Activated naive CD8-positive, alpha-beta T cell treated with anti-CD3 and anti-CD28 coated beads for 36 hours (primary cell): ENCODE results near the gene CAPN8. TPM values are rescaled to one million over a fixed set of nuclear protein-coding genes. Genes with fewer than 3 reads are reported as not detected.

ENCODE experiments used
- DNase-seq: peaks from one replicate; pipeline ENCODE4 v3.0.0; 2021
- H3K27ac Mint-ChIP-seq: one replicate; pipeline ENCODE4 v1.8.0; 2022; ENCODE audit warnings: mild to moderate bottlenecking, moderate library complexity, mixed read lengths
- H3K27me3 Mint-ChIP-seq: one replicate; pipeline ENCODE4 v1.8.0; 2022; ENCODE audit warnings: mild to moderate bottlenecking, mixed read lengths
- H3K36me3 Mint-ChIP-seq: one replicate; pipeline ENCODE4 v1.8.0; 2021; ENCODE audit warnings: mild to moderate bottlenecking, mixed read lengths
- H3K4me1 Mint-ChIP-seq: one replicate; pipeline ENCODE4 v1.8.0; 2021; ENCODE audit warnings: mixed read lengths
- H3K4me3 Mint-ChIP-seq: one replicate; pipeline ENCODE4 v1.8.0; 2022; ENCODE audit warnings: mild to moderate bottlenecking, moderate library complexity, mixed read lengths
- H3K9me3 Mint-ChIP-seq: one replicate; pipeline ENCODE4 v1.8.0; 2022; ENCODE audit warnings: mixed read lengths
- total RNA-seq, 2 experiments: library from RNA; stranded (reverse); gene quantifications; one replicate each; pipeline ENCODE4 v1.2.3, GENCODE V29; 2021

The CAPN8 gene
- total RNA-seq, 2 experiments from 2014 or later = not detected

DNA sequence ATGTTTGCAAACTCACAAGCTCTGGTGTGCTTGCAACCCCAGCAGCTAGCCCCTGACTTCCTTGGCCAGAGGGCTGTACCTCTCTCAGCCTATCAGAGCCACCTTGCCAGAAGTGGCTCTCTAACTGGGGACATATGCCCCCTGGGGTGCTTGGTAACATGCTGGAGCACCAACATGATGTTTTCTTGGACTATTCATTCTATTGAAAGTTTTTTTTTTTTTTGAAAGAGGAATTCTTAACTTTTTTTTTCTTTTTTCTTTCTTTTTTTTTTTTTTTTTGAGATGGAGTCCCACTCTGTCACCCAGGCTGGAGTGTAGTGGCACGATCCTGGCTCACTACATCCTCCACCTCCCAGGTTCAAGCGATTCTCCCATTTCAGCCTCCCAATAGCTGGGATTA lies 14.7 kb upstream of the CAPN8 start:
- Mint-ChIP-seq H3K9me3 (peaks cover under 1% of the 10 kb centered on the region), H3K4me1 (no peaks in the 10 kb centered on the region), H3K36me3 (no peaks in the 10 kb centered on the region), H3K27me3 (peaks cover 7% of the 10 kb centered on the region), H3K27ac (no peak overlapping the region), H3K4me3 (no peak overlapping the region)
- no peak for DNase-seq

DNA sequence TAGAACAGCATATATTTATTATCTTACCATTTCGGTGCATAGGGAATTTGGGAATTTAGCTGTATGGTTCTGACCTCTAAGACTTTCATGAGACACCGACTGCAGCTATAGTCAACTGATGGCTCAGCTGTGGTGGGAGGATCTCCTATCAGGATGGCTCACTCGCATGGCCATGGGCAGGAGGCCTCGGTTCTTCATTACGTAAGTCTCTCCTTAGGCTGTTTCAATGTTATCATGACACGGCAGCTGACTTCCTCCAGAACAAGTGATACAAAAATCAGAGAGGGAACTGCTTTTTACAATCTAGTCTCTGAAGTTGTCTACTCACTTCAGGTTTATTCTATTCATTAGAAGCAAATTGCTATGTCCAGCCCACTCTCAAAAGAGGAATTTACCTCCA lies 13.3 kb upstream of the CAPN8 start:
- Mint-ChIP-seq H3K9me3 (peaks cover 8% of the 10 kb centered on the region), H3K4me3 (no peak overlapping the region), H3K27ac (no peak overlapping the region), H3K4me1 (no peaks in the 10 kb centered on the region), H3K27me3 (peaks cover 7% of the 10 kb centered on the region), H3K36me3 (no peaks in the 10 kb centered on the region)
- no peak for DNase-seq

DNA sequence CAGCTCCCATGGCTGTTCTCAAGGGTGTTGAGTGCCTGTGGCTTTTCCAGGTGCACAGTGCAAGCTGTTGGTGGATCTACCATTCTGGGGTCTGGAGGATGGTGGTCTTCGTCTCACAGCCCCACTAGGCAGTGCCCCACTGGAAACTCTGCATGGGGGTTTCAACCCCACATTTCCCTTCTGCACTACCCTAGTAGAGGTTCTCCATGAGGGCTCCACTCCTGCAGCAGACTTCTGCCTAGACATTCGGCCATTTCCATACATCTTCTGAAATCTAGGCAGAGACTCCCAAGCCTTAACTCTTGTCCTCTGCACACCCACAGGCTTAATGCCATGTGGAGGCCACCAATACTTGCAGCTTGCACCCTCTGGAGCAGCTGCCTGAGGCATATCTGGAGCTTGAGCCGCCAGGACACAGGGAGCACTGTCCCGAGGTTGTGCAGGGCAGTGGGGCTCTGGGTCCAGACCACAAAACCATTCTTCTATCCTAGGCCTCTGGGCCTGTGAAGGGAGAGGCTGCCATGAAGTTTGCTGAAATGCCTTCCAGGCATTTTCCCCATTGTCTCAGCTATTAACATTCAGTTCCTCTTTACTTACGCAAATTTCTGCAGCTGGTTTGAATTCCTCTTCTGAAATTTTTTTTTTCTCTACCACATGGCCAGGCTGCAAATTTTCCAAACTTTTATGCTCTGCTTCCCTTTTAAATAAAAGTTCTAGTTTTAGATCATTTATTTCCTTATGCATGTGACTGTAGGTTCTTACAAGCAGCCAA lies 8.8 kb upstream of the CAPN8 start:
- H3K27me3 Mint-ChIP-seq = no peaks in the 10 kb centered on the region
- DNase-seq = no peak
- H3K36me3 Mint-ChIP-seq = no peaks in the 10 kb centered on the region
- no peaks in the 10 kb centered on the region for H3K4me1 Mint-ChIP-seq
- no peak overlapping the region for H3K27ac Mint-ChIP-seq
- no peak overlapping the region for H3K4me3 Mint-ChIP-seq
- H3K9me3 Mint-ChIP-seq = peaks cover 8% of the 10 kb centered on the region

DNA sequence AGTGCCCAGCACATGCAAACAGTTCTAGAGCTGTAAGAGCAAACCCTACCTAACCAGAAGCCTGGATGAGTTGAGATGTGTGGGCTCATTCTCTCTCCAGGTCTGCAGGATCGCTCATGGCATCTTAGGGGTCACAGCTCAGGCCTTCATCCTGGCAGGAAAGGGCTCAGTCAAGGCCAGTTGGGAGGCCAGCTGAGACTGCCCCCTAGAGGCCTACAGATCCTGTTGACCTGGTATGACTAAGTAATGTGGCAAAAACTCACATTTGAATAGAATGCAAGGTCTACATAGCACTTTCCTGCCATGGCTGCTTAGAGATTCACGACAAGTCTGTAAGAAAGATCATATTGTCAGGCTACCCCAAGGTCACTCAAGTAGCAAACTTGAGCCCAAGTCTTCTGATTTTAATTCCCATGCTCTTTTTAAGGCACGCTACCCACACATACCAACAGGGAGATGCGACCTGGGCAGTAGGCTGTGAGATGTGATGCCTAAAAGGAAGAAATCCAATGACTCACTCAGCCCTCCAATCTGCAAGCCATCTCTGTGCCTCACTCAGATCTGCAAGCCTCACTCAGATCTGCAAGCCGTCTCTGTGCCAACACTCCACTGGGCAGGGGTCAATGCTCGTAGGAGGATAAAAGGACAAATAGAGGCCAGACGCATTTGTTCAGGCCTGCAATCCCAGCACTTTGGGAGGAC lies 5.1 kb upstream of the CAPN8 start:
- no peaks in the 10 kb centered on the region for H3K36me3 Mint-ChIP-seq
- no peak for DNase-seq
- no peak overlapping the region for H3K27ac Mint-ChIP-seq
- no peaks in the 10 kb centered on the region for H3K27me3 Mint-ChIP-seq
- H3K4me3 Mint-ChIP-seq = no peak overlapping the region
- no peaks in the 10 kb centered on the region for H3K4me1 Mint-ChIP-seq
- peaks cover 8% of the 10 kb centered on the region for H3K9me3 Mint-ChIP-seq

DNA sequence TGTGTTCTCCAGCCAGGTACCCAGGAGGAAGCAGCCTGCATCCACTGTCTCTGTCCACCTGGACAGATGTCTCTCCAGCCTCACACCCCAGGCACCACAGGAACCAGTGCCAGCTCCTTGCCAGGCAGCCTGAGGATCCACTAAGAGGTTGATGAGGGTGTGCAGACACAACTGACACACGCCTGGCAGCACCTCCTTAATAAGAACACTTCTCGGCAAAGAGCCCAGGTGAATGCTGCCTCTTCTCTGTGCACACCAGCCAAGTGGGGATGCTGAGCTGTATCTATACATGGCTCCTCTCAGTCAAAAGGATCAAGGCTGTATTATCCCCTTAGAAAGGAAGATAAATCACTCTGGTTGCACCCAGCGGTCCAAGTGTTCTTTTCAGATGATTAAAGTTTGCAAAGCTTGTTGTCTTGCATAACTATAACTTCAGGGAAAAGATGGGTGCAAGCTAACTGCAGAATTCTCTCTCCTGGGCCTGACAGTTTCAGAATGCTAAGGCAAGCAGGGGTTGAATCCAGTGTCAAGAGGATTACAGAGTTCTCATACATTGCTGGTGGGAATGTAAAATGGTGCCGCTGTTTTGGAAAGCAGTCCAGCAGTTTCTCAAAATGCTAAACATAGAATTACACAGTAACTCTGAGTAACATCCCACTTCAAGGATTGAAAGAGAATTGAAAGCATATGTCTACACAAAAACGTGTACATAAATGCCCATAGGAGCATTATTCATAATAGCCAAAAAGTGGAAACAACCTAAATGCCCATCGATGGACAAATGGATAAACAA lies 3.7 kb upstream of the CAPN8 start:
- Mint-ChIP-seq H3K27ac (no peak overlapping the region), H3K27me3 (no peaks in the 10 kb centered on the region), H3K36me3 (no peaks in the 10 kb centered on the region), H3K4me3 (no peak overlapping the region), H3K4me1 (no peaks in the 10 kb centered on the region), H3K9me3 (no peaks in the 10 kb centered on the region)
- no peak for DNase-seq

DNA sequence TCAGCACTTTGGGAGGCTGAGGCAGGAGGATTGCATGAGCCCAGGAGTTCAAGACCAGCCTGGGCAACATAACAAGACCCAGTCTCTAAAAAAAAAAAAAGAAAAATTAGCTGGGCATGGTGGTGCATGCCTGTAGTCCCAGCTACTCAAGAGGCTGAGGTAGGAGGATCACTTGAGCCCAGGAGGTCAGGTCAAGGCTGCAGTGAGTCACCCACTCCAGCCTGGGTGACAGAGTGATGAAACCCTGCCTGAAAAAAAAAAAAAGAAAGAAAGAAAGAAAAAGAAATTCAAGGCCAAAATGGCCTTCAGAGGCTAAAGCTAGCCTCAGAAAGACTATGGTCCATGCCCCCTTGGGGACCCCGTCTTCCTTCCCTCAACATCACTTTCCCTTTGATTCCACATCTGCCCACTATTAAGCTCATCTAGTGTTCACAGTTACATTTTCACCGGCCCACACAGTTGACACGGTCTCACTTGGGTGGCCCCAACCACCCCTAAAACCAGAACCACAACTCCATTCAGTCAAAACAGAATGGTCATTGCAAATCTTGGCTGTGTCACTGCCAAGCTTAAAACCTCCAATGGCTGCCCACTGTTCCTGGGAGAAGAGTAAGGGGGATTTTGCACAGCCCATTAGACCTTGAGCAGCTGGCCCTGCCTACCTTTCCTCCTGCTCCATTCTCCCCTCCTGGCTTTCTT lies 2.1 kb upstream of the CAPN8 start:
- Mint-ChIP-seq H3K4me1 (no peaks in the 10 kb centered on the region), H3K9me3 (no peaks in the 10 kb centered on the region), H3K36me3 (no peaks in the 10 kb centered on the region), H3K27ac (no peak overlapping the region), H3K4me3 (no peak overlapping the region), H3K27me3 (peaks cover 7% of the 10 kb centered on the region)
- DNase-seq = no peak

DNA sequence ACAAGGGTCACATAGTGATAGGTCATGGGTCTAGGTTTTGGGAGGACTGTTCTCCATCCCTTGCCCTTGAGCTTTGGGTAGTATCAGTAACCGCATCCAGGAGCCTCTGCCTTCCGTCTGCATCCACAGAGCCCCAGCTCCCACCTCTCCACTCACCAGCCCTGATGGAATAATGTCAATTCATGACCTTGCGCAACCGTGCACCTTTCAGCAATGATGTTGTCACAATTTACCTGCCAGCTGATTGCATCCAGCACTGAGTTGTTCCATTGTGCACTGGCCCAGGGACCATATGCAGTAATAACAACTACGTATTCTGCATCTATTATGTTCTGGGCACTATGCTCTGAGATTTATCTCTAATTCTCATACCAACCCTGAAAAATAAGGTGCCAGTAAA lies 1.4 kb downstream of the CAPN8 start:
- Mint-ChIP-seq H3K27ac (no peak overlapping the region), H3K4me1 (no peaks in the 10 kb centered on the region), H3K27me3 (peaks cover 18% of the 10 kb centered on the region)

DNA sequence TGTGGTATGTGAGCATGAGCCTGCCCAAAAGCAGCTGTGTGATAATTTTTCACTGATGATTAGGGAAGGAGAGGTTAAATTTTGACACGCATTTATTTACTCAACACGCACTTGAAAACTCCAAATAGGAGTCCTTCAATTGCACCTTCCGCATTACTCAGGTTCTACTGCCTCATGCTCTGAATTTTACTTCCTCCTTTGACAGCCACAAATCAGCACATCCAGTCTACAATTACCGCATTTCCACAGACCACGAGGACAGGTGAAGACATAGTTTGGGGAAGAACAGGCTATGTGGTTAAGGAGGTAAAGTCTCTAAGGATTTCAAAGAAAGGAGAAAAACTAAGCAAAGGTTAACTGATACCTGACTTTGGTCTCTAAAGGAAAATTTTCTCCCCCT lies 2.6 kb downstream of the CAPN8 start:
- Mint-ChIP-seq H3K9me3 (no peaks in the 10 kb centered on the region), H3K27me3 (peaks cover 18% of the 10 kb centered on the region)

More for the DNA sequence above, 1.4 kb downstream of the CAPN8 start:
- no peak for DNase-seq
- Mint-ChIP-seq H3K9me3 (no peaks in the 10 kb centered on the region), H3K4me3 (no peak overlapping the region), H3K36me3 (no peaks in the 10 kb centered on the region)

DNA sequence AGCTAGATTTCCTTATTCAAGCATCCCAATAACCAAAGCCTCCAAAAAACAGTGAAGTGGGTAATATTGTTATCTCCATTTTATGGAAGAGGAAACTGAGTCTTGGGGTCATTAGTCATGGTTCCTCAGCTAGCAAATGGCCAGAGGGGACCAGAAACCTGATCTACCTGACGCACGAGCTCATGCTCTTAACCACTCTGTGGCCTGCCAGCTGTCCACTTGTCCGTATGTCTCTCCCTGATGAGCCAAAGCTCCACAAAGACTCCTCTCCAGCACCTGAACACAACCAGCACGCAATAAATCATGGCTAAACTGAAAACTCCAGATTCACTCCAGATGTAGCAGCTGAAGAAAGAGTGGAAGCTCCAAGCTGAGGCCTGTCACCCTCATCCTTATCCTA lies 5.8 kb downstream of the CAPN8 start:
- Mint-ChIP-seq H3K9me3 (no peaks in the 10 kb centered on the region), H3K27me3 (peaks cover 18% of the 10 kb centered on the region), H3K27ac (no peak overlapping the region), H3K36me3 (no peaks in the 10 kb centered on the region), H3K4me3 (no peak overlapping the region), H3K4me1 (no peaks in the 10 kb centered on the region)
- no peak for DNase-seq

More for the DNA sequence above, 2.6 kb downstream of the CAPN8 start:
- Mint-ChIP-seq H3K4me3 (no peak overlapping the region), H3K4me1 (no peaks in the 10 kb centered on the region), H3K27ac (no peak overlapping the region), H3K36me3 (no peaks in the 10 kb centered on the region)
- no peak for DNase-seq

DNA sequence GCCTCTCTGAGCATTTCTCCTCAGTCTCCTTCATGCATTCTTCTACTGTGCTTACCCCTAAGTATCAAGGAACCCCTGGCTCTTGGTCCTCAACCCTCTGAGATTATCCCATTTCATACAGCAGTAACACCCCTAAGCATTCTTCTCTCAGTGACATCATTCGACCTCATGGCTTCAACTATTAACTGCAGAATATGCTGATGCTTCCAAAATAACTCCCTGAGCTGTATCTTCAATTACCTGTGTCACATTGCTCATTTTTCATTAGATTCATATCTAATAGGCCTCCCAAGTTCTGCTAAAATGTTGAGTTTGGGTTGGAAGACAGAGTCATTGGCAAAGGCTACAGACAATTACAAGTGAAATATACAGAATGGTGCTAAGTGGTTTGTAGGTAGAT lies 7.5 kb downstream of the CAPN8 start:
- H3K9me3 Mint-ChIP-seq = no peaks in the 10 kb centered on the region
- DNase-seq = no peak
- no peaks in the 10 kb centered on the region for H3K4me1 Mint-ChIP-seq
- H3K27ac Mint-ChIP-seq = no peak overlapping the region
- H3K4me3 Mint-ChIP-seq = no peak overlapping the region
- H3K36me3 Mint-ChIP-seq = no peaks in the 10 kb centered on the region
- H3K27me3 Mint-ChIP-seq = peaks cover 18% of the 10 kb centered on the region

DNA sequence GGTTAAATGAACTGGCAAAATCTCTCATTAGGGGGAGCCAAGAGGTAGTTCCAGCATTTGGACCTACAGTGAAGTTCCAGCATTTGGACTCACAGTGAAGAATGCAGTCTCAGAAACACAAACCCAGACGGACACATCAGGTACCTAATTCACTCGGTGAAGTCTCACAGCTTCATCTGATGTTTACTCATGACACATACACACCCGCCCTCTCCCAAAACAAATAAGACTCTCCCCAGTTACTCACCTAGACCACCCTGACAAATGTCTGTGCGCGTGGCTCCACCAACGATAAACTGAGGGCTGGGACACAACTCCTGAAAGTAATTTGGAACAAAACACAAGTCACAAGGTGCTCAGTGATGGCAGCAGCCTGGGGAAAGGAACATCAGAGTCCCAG lies 11.4 kb downstream of the CAPN8 start:
- no peak overlapping the region for H3K4me3 Mint-ChIP-seq
- H3K27ac Mint-ChIP-seq = no peak overlapping the region
- H3K4me1 Mint-ChIP-seq = no peaks in the 10 kb centered on the region
- H3K36me3 Mint-ChIP-seq = no peaks in the 10 kb centered on the region
- peaks cover 11% of the 10 kb centered on the region for H3K27me3 Mint-ChIP-seq
- no peaks in the 10 kb centered on the region for H3K9me3 Mint-ChIP-seq
- no peak for DNase-seq

DNA sequence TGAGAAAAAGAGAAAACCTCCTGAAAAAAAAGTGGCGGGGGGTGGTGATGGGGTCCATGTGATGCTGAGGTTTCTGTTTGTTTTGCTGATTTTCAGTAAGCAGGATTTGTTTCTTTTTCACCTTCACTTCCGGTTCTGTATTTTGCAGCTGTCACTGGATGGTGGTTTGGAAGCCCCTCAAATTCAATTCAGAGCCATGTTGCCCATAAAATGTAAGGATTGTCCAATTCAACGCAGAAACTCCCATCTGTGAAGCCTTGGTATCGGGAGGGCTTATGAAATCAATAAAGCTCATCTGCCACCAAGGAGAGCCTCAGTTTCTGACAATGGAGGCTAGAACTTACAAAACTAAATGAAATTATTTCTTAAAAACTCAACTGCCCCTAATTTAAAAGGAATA lies 12.1 kb downstream of the CAPN8 start:
- Mint-ChIP-seq H3K27ac (no peak overlapping the region), H3K4me3 (no peak overlapping the region), H3K27me3 (peaks cover 11% of the 10 kb centered on the region), H3K9me3 (no peaks in the 10 kb centered on the region), H3K4me1 (no peaks in the 10 kb centered on the region), H3K36me3 (no peaks in the 10 kb centered on the region)
- DNase-seq = no peak

DNA sequence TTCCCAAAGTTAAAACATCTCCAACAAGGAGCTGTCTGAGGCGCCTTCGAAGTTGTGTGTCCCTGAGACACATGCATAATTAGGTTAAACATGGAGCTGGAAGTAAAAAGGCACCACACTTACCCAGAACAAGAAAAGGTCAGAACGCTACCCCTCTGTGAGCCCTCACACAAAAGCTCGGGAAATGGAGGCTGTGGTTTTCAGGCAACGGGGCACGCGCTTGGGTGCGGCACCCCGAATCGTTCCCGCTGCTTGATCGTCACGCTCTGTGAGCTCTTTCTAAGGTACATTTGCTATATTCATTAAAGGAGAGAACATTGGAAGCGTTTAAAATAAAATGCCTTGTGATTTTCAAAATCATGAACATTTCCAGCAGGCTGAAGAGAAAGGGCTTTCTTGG lies 12.5 kb downstream of the CAPN8 start:
- no peaks in the 10 kb centered on the region for H3K36me3 Mint-ChIP-seq
- no peaks in the 10 kb centered on the region for H3K9me3 Mint-ChIP-seq
- H3K4me1 Mint-ChIP-seq = no peaks in the 10 kb centered on the region
- H3K27ac Mint-ChIP-seq = no peak overlapping the region
- H3K27me3 Mint-ChIP-seq = peaks cover 11% of the 10 kb centered on the region
- no peak overlapping the region for H3K4me3 Mint-ChIP-seq
- no peak for DNase-seq

DNA sequence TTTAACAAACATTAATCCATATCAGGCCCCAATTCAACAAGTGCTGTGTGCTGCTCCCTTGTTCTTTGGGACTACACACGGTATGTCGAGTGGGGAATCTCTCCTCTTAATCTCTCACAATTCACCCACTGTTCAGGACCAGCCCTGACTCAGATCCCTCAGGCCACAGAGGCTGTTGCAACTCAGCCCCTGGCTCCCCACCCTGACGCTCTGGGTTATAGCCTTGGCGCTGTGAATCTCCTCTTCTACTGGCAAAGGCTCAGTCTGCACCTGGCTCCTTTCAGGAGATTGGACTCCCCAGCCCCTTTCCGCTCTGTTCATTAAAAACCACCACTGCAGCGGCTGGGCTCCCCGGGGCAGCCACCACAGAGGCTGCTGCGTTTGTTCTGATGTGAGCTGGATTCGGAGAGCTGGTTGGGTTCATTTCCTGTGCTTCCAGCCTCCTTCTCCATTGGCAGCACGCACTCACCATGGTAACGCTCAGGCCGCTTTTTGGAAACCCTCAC lies 13.0 kb downstream of the CAPN8 start:
- no peak for DNase-seq
- no peaks in the 10 kb centered on the region for H3K9me3 Mint-ChIP-seq
- H3K27ac Mint-ChIP-seq = no peak overlapping the region
- H3K36me3 Mint-ChIP-seq = no peaks in the 10 kb centered on the region
- peaks cover 11% of the 10 kb centered on the region for H3K27me3 Mint-ChIP-seq
- H3K4me3 Mint-ChIP-seq = no peak overlapping the region
- H3K4me1 Mint-ChIP-seq = no peaks in the 10 kb centered on the region
